Loucy (cell line): ENCODE measurements around the gene LRRC4C.

Experiments
- EZH2phosphoT487 ChIP-seq: fragments of 200-600 bp; IDR thresholded peaks from 2 replicates; pipeline ENCODE4 v1.6.1; 2018; ENCODE audit warnings: antibody characterized with exemption, mild to moderate bottlenecking, moderate library complexity, borderline replicate concordance
- TF ChIP-seq, protein P1 (sequence below): fragments of 200-600 bp; sonication (generic); conservative IDR thresholded peaks from 2 replicates; pipeline ENCODE4 v1.5.1; 2014; ENCODE audit warnings: mild to moderate bottlenecking, antibody characterized with exemption, low read length

DNA sequence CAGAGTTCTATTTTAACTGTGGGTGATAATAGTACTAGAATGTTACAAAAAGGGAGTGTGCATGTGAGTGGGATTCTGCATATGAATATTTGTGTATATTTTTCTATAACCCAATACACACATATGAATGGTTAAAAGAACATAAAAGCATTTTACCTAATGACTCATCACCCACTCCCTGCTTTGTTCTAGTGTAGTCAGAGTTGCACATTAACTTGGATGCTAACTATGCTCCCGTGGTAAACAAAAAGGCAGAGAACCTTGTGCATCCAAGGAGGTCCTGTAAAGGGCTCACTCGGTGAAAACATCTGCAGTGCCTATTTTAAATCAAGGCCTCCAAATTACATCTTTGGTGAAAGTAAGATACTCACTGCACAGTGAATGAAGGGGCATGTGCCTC, 1289.4 kb downstream of the LRRC4C start:
- TF ChIP-seq, protein P1, sequence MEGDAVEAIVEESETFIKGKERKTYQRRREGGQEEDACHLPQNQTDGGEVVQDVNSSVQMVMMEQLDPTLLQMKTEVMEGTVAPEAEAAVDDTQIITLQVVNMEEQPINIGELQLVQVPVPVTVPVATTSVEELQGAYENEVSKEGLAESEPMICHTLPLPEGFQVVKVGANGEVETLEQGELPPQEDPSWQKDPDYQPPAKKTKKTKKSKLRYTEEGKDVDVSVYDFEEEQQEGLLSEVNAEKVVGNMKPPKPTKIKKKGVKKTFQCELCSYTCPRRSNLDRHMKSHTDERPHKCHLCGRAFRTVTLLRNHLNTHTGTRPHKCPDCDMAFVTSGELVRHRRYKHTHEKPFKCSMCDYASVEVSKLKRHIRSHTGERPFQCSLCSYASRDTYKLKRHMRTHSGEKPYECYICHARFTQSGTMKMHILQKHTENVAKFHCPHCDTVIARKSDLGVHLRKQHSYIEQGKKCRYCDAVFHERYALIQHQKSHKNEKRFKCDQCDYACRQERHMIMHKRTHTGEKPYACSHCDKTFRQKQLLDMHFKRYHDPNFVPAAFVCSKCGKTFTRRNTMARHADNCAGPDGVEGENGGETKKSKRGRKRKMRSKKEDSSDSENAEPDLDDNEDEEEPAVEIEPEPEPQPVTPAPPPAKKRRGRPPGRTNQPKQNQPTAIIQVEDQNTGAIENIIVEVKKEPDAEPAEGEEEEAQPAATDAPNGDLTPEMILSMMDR = no peak
- no peak for TF ChIP-seq EZH2phosphoT487
